IMR-90 (cell line): ENCODE data around the gene UST. TPM values are rescaled to one million over a fixed set of nuclear protein-coding genes. Genes with fewer than 3 reads are reported as not detected.

Experiments
- ATAC-seq: fragments of 200-7000 bp; cut with Tn5 transposase; 2 replicates; pipeline ENCODE4 v1.9.1; 2020; ENCODE audit warnings: low read depth, mild to moderate bottlenecking, moderate library complexity
- BruUV-seq: library from RNA; stranded (reverse); fragments of 400-500 nt; replicated peaks from 2 replicates; lab custom pipeline; 2021; lab: Mats Ljungman, UMichigan
- CTCF ChIA-PET: fragments of 300-600 bp; formaldehyde crosslinking; extraction: SDS; loops from one replicate; lab custom pipeline; 2021; ENCODE audit warnings: antibody characterized with exemption; lab: Yijun Ruan, JAX
- POLR2A ChIA-PET: fragments of 300-600 bp; sonication (Branson Sonifier 250); formaldehyde crosslinking; loops from one replicate; lab custom pipeline; 2022; ENCODE audit warnings: antibody characterized with exemption; ENCODE audit not compliant: unreplicated experiment; lab: Charles Lee
- DNase-seq: peaks from one replicate; pipeline ENCODE4 v3.0.0; 2013
- H2AFZ ChIP-seq: replicated peaks from 2 replicates; pipeline ENCODE3; 2013; ENCODE audit warnings: low read length, mild to moderate bottlenecking; ENCODE audit not compliant: poor library complexity
- H2AK5ac ChIP-seq: 2 replicates; pipeline ENCODE4 v1.6.1; 2013; ENCODE audit warnings: low read depth, low read length, inconsistent platforms
- H2AK9ac ChIP-seq: replicated peaks from 2 replicates; pipeline ENCODE3; 2013; ENCODE audit warnings: mild to moderate bottlenecking, low read depth, low read length, moderate library complexity; ENCODE audit not compliant: poor library complexity
- H2BK120ac ChIP-seq: 2 replicates; pipeline ENCODE4 v1.6.1; 2013; ENCODE audit warnings: low read depth, low read length, inconsistent platforms
- H2BK15ac ChIP-seq: 3 replicates; pipeline ENCODE4 v1.6.1; 2013; ENCODE audit warnings: low read depth, low read length, inconsistent platforms
- H2BK20ac ChIP-seq: 2 replicates; pipeline ENCODE4 v1.6.1; 2013; ENCODE audit warnings: low read depth, mild to moderate bottlenecking, inconsistent platforms, low read length, moderate library complexity
- H2BK5ac ChIP-seq: 2 replicates; pipeline ENCODE4 v1.6.1; 2013; ENCODE audit warnings: mild to moderate bottlenecking, low read depth, low read length, inconsistent platforms; ENCODE audit not compliant: poor library complexity, severe bottlenecking
- H3K14ac ChIP-seq: replicated peaks from 2 replicates; pipeline ENCODE4 v1.6.1; 2013; ENCODE audit warnings: low read depth, low read length, inconsistent platforms
- H3K18ac ChIP-seq: 2 replicates; pipeline ENCODE4 v1.6.1; 2013; ENCODE audit warnings: low read depth, low read length, control low read depth
- H3K23ac ChIP-seq: 2 replicates; pipeline ENCODE4 v1.6.1; 2013; ENCODE audit warnings: low read depth, low read length, inconsistent platforms
- H3K27ac ChIP-seq: 2 replicates; pipeline ENCODE4 v1.5.1; 2013; ENCODE audit warnings: mild to moderate bottlenecking, control low read depth, low read length; ENCODE audit not compliant: insufficient read depth
- H3K27me3 ChIP-seq: 2 replicates; pipeline ENCODE4 v1.6.1; 2013; ENCODE audit warnings: low read length; ENCODE audit not compliant: control insufficient read depth, insufficient read depth
- H3K36me3 ChIP-seq: 2 replicates; pipeline ENCODE4 v1.6.1; 2013; ENCODE audit warnings: low read length, mixed read lengths; ENCODE audit not compliant: control insufficient read depth, insufficient read depth
- H3K4ac ChIP-seq: 2 replicates; pipeline ENCODE4 v1.6.1; 2013; ENCODE audit warnings: low read depth, low read length, inconsistent platforms
- H3K4me1 ChIP-seq: 2 replicates; pipeline ENCODE4 v1.6.1; 2013; ENCODE audit warnings: low read length, mixed read lengths; ENCODE audit not compliant: control insufficient read depth, insufficient read depth
- H3K4me2 ChIP-seq: 2 replicates; pipeline ENCODE4 v1.6.1; 2013; ENCODE audit warnings: low read depth, mild to moderate bottlenecking, control low read depth, low read length, moderate library complexity
- H3K4me3 ChIP-seq: 2 replicates; pipeline ENCODE4 v1.5.1; 2013; ENCODE audit warnings: low read depth, mild to moderate bottlenecking, control low read depth, low read length, moderate library complexity; ENCODE audit not compliant: insufficient read depth
- H3K56ac ChIP-seq: 2 replicates; pipeline ENCODE4 v1.6.1; 2013; ENCODE audit warnings: low read length, inconsistent platforms; ENCODE audit not compliant: insufficient read depth; ENCODE audit errors: extremely low read depth
- H3K79me1 ChIP-seq, 2 experiments: 2 replicates each; pipeline ENCODE4 v1.6.1; 2013; ENCODE audit warnings: low read length in 2 of 2, inconsistent platforms in 1 of 2, low read depth in 1 of 2
- H3K9ac ChIP-seq: 2 replicates; pipeline ENCODE4 v1.6.1; 2013; ENCODE audit warnings: low read depth, low read length, control low read depth
- H3K9me1 ChIP-seq: 2 replicates; pipeline ENCODE4 v1.6.1; 2013; ENCODE audit warnings: low read length, inconsistent platforms; ENCODE audit not compliant: insufficient read depth
- H3K9me3 ChIP-seq: 2 replicates; pipeline ENCODE4 v1.6.1; 2013; ENCODE audit warnings: low read length; ENCODE audit not compliant: control insufficient read depth, insufficient read depth
- H4K20me1 ChIP-seq: 2 replicates; pipeline ENCODE4 v1.6.1; 2013; ENCODE audit warnings: low read length, inconsistent platforms; ENCODE audit not compliant: insufficient read depth
- H4K5ac ChIP-seq: 2 replicates; pipeline ENCODE4 v1.6.1; 2013; ENCODE audit warnings: mild to moderate bottlenecking, low read depth, low read length, control low read depth
- H4K8ac ChIP-seq, 2 experiments: 2 replicates each; pipeline ENCODE4 v1.6.1; 2013; ENCODE audit warnings: low read depth in 2 of 2, low read length in 2 of 2, control low read depth in 1 of 2, inconsistent platforms in 1 of 2
- H4K91ac ChIP-seq: 2 replicates; pipeline ENCODE4 v1.6.1; 2013; ENCODE audit warnings: low read depth, low read length, inconsistent platforms; ENCODE audit not compliant: insufficient read depth
- CEBPB ChIP-seq: IDR thresholded peaks from 2 replicates; pipeline ENCODE4 v1.6.1; 2012; ENCODE audit warnings: low read depth, low read length, improper control_type of control experiment
- FOS ChIP-seq: fragments of 150-350 bp; IDR thresholded peaks from 2 replicates; pipeline ENCODE4 v1.6.1; 2016; ENCODE audit warnings: low read depth, low read length
- MAZ ChIP-seq: IDR thresholded peaks from 2 replicates; pipeline ENCODE4 v1.6.1; 2012; ENCODE audit warnings: low read depth, mild to moderate bottlenecking, low read length, improper control_type of control experiment, moderate library complexity, borderline replicate concordance
- WGBS, 2 experiments: methylation state at CpG; one replicate each; pipeline versions ENCODE4 v1.1.5 to v1.1.7; 2013; ENCODE audit warnings: missing lambda C conversion rate in 2 of 2; ENCODE audit not compliant: insufficient read length in 1 of 2; ENCODE audit errors: extremely low coverage in 2 of 2; 5-methylcytosine and 5-hydroxymethylcytosine counted together
- dilution Hi-C: fragments of 300-500 bp; cut with HindIII; formaldehyde crosslinking; loops from one replicate; pipeline ENCODE4 v1.14.3; 2018; ENCODE audit warnings: low sequenced_read_pairs; ENCODE audit not compliant: unreplicated experiment
- in situ Hi-C: fragments of 300-500 bp; cut with MboI; formaldehyde crosslinking; loops from 3 replicates; pipeline ENCODE4 v1.14.3; 2019; ENCODE audit warnings: low sequenced_read_pairs, inconsistent platforms, mixed read lengths
- intact Hi-C: fragments of 100-400 bp; cut with micrococcal nuclease; formaldehyde crosslinking; loops from 2 replicates; pipeline ENCODE4 v1.10.0; 2022
- polyA plus RNA-seq, 3 experiments: library from polyadenylated mRNA; depleted of rRNA; stranded (reverse); fragments of >200 nt; gene quantifications; 2 replicates each; pipeline ENCODE4 v1.2.3, GENCODE V29; 2012; ENCODE audit warnings: low replicate concordance in 1 of 3
- total RNA-seq: library from RNA; depleted of rRNA; stranded (reverse); fragments of >200 nt; gene quantifications from 2 replicates; pipeline ENCODE4 v1.2.3, GENCODE V29; 2012
- TF ChIP-seq, protein P1 (sequence below): conservative IDR thresholded peaks from 2 replicates; pipeline ENCODE4 v1.5.1; 2012; ENCODE audit warnings: mild to moderate bottlenecking, low read depth, low read length, improper control_type of control experiment
- TF ChIP-seq, protein P2 (sequence below): fragments of 150-350 bp; IDR thresholded peaks from 2 replicates; pipeline ENCODE4 v1.6.1; 2016; ENCODE audit warnings: low read depth, mild to moderate bottlenecking, low read length, moderate library complexity, borderline replicate concordance

Gene UST
- total and polyA plus RNA-seq, 2 of the 4 experiments (the other 2 are of a cell fraction), result 7.7 to 13.8 TPM

DNA sequence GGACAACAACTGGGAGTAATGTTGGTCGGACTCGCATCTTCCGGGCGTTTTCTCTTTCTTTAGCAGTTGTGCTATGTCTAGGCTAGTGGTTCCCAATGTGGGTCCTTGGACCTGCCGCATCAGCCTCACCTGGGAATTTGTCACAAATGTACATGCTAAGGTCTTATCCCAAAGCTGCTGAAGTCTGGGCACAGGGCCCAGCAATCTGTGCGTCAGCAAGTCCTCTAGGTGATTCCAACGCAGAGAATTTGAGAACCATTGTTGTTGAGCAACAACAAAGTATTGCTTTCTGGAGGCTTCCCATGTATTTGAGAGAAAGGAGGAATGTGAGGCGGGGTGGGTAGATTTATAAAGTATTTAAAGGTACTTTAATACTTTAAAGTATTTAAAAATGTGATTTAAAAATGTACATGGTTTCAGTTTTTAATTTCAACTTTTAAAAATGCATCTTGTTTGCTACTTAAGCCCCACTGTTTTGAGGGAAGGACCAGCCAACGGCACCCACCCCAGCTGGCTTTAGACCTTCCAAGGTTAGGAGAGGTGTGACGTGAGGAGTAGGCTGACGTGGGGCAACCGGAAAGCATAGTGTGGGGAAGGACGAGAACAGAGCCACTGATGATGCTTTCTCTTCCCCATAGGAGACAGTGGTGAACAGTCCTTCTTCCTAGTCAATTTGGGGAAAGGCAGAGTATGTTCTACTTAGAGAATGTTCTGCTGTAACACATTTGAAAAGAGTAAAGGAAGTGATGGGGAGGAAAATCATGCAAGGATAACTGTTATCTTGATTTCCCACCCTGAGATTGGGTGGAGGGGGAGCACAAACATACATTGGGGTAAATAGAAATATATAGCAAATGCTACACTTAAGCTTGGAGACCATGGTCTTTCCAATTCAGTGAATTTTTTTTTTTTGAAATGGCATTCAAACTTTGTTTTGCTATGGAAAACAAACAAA is 4.3 kb downstream of the UST start (continued):
- TF ChIP-seq, protein P1, sequence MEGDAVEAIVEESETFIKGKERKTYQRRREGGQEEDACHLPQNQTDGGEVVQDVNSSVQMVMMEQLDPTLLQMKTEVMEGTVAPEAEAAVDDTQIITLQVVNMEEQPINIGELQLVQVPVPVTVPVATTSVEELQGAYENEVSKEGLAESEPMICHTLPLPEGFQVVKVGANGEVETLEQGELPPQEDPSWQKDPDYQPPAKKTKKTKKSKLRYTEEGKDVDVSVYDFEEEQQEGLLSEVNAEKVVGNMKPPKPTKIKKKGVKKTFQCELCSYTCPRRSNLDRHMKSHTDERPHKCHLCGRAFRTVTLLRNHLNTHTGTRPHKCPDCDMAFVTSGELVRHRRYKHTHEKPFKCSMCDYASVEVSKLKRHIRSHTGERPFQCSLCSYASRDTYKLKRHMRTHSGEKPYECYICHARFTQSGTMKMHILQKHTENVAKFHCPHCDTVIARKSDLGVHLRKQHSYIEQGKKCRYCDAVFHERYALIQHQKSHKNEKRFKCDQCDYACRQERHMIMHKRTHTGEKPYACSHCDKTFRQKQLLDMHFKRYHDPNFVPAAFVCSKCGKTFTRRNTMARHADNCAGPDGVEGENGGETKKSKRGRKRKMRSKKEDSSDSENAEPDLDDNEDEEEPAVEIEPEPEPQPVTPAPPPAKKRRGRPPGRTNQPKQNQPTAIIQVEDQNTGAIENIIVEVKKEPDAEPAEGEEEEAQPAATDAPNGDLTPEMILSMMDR, result no peak

DNA sequence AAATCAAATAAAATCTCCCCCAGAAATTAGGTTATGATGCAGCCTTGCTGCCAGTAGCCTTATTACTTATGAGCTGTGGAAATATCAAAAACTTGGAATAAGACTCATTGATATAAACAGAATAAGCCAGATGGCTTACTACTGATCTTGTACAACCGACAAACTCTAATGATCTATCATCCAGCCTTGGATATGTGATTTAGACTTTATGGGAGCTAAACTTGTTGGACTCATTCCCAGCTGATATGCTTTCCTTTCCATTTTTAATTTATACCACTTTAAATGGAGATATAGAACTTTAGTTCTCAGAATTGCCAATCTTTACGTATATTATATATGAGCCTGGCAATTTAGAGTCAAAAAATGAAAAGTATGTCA is 5.0 kb downstream of the UST start:
- Histone ChIP-seq H4K5ac (no peak overlapping the region), H2AFZ (no peak overlapping the region), H3K4me1 (no peaks in the 10 kb centered on the region), H4K8ac (no peak overlapping the region), H3K27ac (no peak overlapping the region), H3K9me3 (no peaks in the 10 kb centered on the region), H3K27me3 (no peaks in the 10 kb centered on the region), H2BK15ac (no peak overlapping the region), H2BK20ac (no peak overlapping the region), H3K9ac (no peak overlapping the region), H2BK5ac (no peak overlapping the region), H3K4me3 (no peak overlapping the region), H3K4ac (no peak overlapping the region), H3K4me2 (no peak overlapping the region), H4K91ac (no peak overlapping the region), H2AK5ac (no peak overlapping the region), H3K18ac (no peak overlapping the region), H3K36me3 (no peaks in the 10 kb centered on the region), H3K9me1 (peaks cover 2% of the 10 kb centered on the region; the same call in 1 of the 2 replicates), H2AK9ac (no peak overlapping the region), H3K14ac (no peak overlapping the region), H2BK120ac (no peak overlapping the region), H4K20me1 (peaks cover 20% of the 10 kb centered on the region), H3K56ac (no peak overlapping the region), H3K79me1 (peaks cover 20 to 37% of the 10 kb centered on the region in 2 experiments), H3K23ac (no peak overlapping the region)
- TF ChIP-seq FOS (no peak), CEBPB (no peak), MAZ (no peak)
- TF ChIP-seq, protein P2, sequence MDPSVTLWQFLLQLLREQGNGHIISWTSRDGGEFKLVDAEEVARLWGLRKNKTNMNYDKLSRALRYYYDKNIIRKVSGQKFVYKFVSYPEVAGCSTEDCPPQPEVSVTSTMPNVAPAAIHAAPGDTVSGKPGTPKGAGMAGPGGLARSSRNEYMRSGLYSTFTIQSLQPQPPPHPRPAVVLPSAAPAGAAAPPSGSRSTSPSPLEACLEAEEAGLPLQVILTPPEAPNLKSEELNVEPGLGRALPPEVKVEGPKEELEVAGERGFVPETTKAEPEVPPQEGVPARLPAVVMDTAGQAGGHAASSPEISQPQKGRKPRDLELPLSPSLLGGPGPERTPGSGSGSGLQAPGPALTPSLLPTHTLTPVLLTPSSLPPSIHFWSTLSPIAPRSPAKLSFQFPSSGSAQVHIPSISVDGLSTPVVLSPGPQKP, result no peak
- TF ChIP-seq, protein P1, result no peak
- BruUV-seq, result no TSS peak
- DNase-seq (no peak), ATAC-seq (no peak)
- ChIA-PET POLR2A (interaction anchor here (0.9 kb wide), 1 partner anchor 9 kb away, joined by 8 read pairs; no protein-coding TSS in a partner anchor), CTCF (interaction anchor here (2.1 kb wide), 1 partner anchor 174 kb away, joined by 7 read pairs; no protein-coding TSS in a partner anchor)
- WGBS, 2 experiments, result no CpG with 5 or more reads among the region's 2 CpGs
- intact Hi-C loops (no loop called here), dilution Hi-C loops (no loop called here), in situ Hi-C loops (no loop called here)
